HG03064 (cell line): ENCODE results near the gene CST6.
"Not testable (repeated sequence)": the region's sequence is repeated elsewhere in the genome, so short reads cannot be mapped to it uniquely, and the experiment has no call there.

Source experiments
- ATAC-seq: cut with Tn5 transposase; IDR thresholded peaks from one replicate; pipeline ENCODE4 v1.9.1; 2021; ENCODE audit warnings: low read depth; ENCODE audit not compliant: unreplicated experiment

Gene CST6

GRCh38 chr11:65982824-65983588, 28.8 kb upstream of the CST6 start:
- no peak for ATAC-seq

- no peak for ATAC-seq
Measured at GRCh38 chr11:65983589-65983987, 28.2 kb upstream of the CST6 start.

- no peak for ATAC-seq
Measured at GRCh38 chr11:65987336-65987735, 24.5 kb upstream of the CST6 start.

GRCh38 chr11:65988791-65989592, 22.8 kb upstream of the CST6 start:
- ATAC-seq: peak; percentile 95

- ATAC-seq: no peak
Measured at GRCh38 chr11:65992056-65992455, 19.8 kb upstream of the CST6 start.

GRCh38 chr11:65997286-65997685, 14.5 kb upstream of the CST6 start:
- no peak for ATAC-seq

- ATAC-seq: peak; percentile 68
Measured at GRCh38 chr11:66001942-66002647, 9.7 kb upstream of the CST6 start, which contains the start of the genes BANF1 and EIF1AD. Gene BANF1 (plus strand): TSS chr11:66002503. CDS start chr11:66003251, 748 bp downstream. Gene EIF1AD (minus strand): TSS chr11:66002157. CDS start chr11:66000389, 1,768 bp downstream.

- peak; percentile 41 for ATAC-seq
Measured at GRCh38 chr11:66002648-66003225, 9.1 kb upstream of the CST6 start.

GRCh38 chr11:66003291-66003690, 8.5 kb upstream of the CST6 start:
- ATAC-seq: no peak

GRCh38 chr11:66004186-66004585, 7.6 kb upstream of the CST6 start:
- ATAC-seq: no peak

- ATAC-seq: no peak
Measured at GRCh38 chr11:66006134-66006890, 5.5 kb upstream of the CST6 start.

- no peak for ATAC-seq
Measured at GRCh38 chr11:66006891-66007176, 5.0 kb upstream of the CST6 start.

GRCh38 chr11:66007201-66007634, 4.6 kb upstream of the CST6 start:
- ATAC-seq: no peak

GRCh38 chr11:66008095-66008467, 3.7 kb upstream of the CST6 start:
- no peak for ATAC-seq

- no peak for ATAC-seq
Measured at GRCh38 chr11:66008468-66009101, 3.2 kb upstream of the CST6 start.

- ATAC-seq: not testable (repeated sequence)
Measured at GRCh38 chr11:66010036-66010435, 1.8 kb upstream of the CST6 start.

GRCh38 chr11:66011239-66011784, 496 bp upstream of the CST6 start:
- ATAC-seq: no peak

GRCh38 chr11:66012371-66012945, 650 bp downstream of the CST6 start:
- ATAC-seq: no peak
